GM19324 (cell line): Measurements from ENCODE around the gene FITM2.
"Not testable (repeated sequence)": the region's sequence is repeated elsewhere in the genome, so short reads cannot be mapped to it uniquely, and the experiment has no call there.

Experiments used
- ATAC-seq: cut with Tn5 transposase; IDR thresholded peaks from one replicate; pipeline ENCODE4 v1.9.1; 2021; ENCODE audit warnings: mild to moderate bottlenecking, moderate library complexity; ENCODE audit not compliant: unreplicated experiment, low FRiP score

FITM2 gene

GRCh38 chr20:44310664-44311639 is at the start of gene FITM2:
TSS of gene FITM2 (minus strand) at chr20:44311202. CDS start at chr20:44311148, 54 bp downstream.
- peak; percentile 95 for ATAC-seq

- ATAC-seq, result no peak
Measured at GRCh38 chr20:44360221-44360620, 49.2 kb upstream of the FITM2 start.

- ATAC-seq, result no peak
Measured at GRCh38 chr20:44358776-44359175, 47.8 kb upstream of the FITM2 start.

DNA sequence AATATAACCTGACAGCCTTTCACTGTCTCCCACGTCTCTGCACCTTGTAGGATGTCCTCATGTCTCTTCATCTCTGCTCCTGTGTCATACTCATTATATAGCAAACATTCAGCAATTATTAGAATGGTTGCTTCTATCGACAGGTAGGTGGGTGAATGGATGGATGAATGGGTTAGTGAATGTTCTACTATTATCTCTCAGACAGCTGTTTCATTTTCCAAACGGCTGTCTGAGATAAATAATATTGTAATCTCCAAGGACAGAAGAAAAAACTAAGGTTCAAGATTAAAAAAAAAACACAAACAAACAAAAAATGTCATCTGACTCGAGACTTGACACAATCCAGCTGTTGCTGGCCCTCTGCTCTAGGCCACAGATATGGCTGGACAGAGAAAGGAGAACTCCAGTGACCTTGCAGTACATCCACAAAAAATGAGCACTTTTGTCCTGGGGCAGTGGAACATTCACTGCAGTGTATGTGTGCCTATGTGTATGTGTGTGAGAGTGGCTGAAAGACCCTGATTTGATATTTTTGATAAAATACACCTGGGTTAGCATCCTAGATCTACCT is 46.6 kb upstream of the FITM2 start:
- ATAC-seq, result no peak

- no peak for ATAC-seq
Measured at GRCh38 chr20:44357020-44357419, 46.0 kb upstream of the FITM2 start.

- no peak for ATAC-seq
Measured at GRCh38 chr20:44356353-44356723, 45.3 kb upstream of the FITM2 start.

DNA sequence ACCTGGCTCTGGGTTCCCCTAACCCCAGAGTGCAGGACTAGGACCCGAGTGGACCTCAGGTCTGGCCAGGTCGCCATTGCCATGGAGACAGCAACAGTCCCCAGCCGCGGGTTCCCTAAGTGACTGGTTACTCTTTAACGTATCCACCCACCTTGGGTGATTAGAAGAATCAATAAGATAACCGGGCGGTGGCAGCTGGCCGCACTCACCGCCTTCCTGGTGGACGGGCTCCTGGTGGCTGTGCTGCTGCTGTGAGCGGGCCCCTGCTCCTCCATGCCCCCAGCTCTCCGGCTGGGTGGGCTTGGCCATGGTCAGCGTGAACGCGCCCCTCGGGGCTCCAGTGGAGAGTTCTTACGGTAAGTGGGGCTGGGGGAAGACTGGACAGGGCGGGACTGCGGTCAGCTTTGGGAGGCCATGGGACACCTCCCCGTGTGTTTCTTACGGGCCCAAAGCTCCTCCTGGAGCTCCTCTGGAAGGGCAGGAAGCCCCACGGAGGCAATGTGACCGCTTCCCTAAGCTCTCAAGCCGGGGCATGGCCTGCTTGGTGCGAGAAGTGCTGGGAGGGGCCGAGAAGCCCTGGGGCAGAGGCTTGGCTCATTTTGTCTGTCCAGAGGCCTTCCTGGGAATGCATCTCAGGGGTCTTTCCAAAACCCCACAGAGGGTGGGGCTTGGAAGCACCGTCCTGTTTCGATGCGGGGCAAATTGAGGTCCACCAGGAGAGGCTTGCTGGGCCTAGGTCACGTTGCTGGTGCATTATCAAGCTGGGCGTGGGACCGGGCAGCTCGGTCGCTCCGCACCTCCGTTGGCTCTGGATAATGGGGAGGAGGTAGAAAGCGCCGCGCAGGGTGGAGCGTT is 44.7 kb upstream of the FITM2 start, which contains the start of gene HNF4A:
TSS of gene HNF4A (plus strand) at position 202 of the 855 bp plus-strand sequence. CDS start at position 308, 106 bp downstream.
- ATAC-seq, result no peak

GRCh38 chr20:44354979-44355497 is 44.0 kb upstream of the FITM2 start:
- ATAC-seq, result no peak

GRCh38 chr20:44350567-44350966 is 39.6 kb upstream of the FITM2 start:
- no peak for ATAC-seq

- no peak for ATAC-seq
Measured at GRCh38 chr20:44349349-44349748, 38.3 kb upstream of the FITM2 start.

- no peak for ATAC-seq
Measured at GRCh38 chr20:44348168-44348659, 37.2 kb upstream of the FITM2 start.

DNA sequence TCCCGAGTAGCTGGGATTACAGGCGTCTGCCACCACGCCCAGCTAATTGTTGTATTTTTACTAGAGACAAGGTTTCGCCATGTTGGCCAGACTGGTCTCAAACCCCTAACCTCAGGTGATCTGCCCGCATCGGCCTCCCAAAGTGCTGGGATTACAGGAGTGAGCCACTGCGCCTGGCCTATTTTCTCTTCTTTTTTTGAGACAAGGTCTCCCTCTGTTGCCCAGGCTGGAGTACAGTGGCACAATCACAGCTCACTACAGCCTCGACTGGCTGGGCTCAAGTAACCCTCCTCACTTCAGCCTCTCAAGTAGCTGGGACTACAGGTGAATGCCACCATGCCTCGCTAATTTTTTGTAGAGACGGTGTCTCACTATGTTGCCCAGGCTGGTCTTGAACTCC is 34.9 kb upstream of the FITM2 start:
- ATAC-seq, result not testable (repeated sequence)

DNA sequence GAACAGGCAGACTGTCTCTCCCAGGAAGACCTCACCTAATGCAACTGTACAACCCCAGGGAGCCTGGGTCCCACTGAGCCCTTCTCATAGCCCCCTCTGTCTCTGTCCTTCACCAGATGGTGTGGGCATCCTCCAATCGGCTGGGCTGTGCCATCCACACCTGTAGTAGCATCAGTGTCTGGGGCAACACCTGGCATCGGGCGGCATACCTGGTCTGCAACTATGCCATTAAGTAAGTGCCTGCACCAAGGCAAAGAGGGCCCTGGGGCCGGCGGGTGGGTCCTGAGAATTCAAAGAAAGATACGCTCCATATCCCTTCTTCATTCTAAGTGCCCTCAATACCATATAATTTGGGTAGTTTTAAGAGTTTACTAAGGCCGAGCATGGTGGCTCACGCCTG is 34.1 kb upstream of the FITM2 start:
- no peak for ATAC-seq

GRCh38 chr20:44344723-44345122 is 33.7 kb upstream of the FITM2 start:
- ATAC-seq, result no peak

GRCh38 chr20:44343162-44343675 is 32.2 kb upstream of the FITM2 start:
- no peak for ATAC-seq

DNA sequence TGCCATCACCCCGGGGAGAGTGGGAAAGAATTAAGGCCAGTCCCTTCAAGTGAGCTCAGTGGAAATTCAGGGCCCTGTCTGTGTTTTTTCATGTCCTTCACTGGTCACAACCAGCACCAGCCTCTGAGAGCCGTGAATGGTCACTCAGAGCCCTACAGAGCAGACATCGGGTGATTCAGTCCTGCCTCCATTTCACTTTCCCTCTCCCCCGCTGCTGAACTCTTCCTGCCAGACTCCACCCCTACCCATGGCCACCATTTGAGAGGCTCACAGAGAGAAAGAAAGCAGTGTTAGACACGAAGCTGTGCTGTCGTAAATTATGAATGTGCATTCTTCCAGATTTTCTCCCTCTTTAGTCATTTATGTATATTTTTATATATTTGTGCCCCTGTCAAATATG is 31.2 kb upstream of the FITM2 start:
- no peak for ATAC-seq

GRCh38 chr20:44336725-44337380 is 25.9 kb upstream of the FITM2 start, which contains the start of gene R3HDML:
TSS of gene R3HDML (plus strand) at chr20:44337043. CDS start at chr20:44337158, 115 bp downstream.
- ATAC-seq, result no peak

- no peak for ATAC-seq
Measured at GRCh38 chr20:44336086-44336485, 25.1 kb upstream of the FITM2 start.

DNA sequence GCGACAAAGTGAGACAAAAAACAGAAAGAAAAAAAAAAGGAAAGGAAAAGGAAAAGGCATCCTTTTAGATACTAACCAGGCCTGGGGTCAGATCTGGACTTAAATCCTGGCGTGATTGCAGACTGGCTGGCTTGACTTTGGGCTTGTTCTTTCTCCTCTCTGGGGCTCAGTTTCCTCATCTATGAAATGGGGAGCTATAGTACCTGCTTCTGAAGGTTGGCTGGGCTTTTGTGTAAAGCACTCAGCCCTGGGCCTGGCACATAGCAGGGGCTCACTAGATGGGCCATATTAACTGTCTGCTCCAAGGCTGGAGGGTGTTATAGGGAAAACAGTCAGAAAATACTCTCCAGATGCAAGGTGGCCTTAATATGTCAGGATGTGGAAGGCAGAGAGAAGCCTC is 24.7 kb upstream of the FITM2 start:
- no peak for ATAC-seq

GRCh38 chr20:44334709-44335108 is 23.7 kb upstream of the FITM2 start:
- no peak for ATAC-seq
